ENCODE measurements around the gene ADARB2.

The ADARB2 gene

GRCh38 chr10:1668399-1668798 is 68.9 kb downstream of the ADARB2 start:
- Histone ChIP-seq H3K4me3 (replicated peaks; ENCODE audit: insufficient read depth, low read length) (no peak overlapping the region), H3K27ac (replicated peaks) (no peak overlapping the region), H3K27me3 (ENCODE audit: insufficient read depth, poor library complexity, severe bottlenecking) (no peaks in the 10 kb centered on the region)
- TF ChIP-seq GABPA (IDR thresholded peaks at IDR 0.05; ENCODE audit: low read depth) (no peak), SPI1 (IDR thresholded peaks at IDR 0.05; ENCODE audit: borderline replicate concordance, low read depth) (no peak), POLR2AphosphoS5 (IDR thresholded peaks at IDR 0.05; ENCODE audit: low read depth) (no peak), CTCF (IDR thresholded peaks at IDR 0.05; ENCODE audit: insufficient read depth, low read length) (no peak), REST (IDR thresholded peaks at IDR 0.05; ENCODE audit: insufficient replicate concordance, low read depth) (no peak)
- no peak for DNase-seq (ENCODE audit: low read depth in 1 of 2, low spot score in 1 of 2)

GRCh38 chr10:1667392-1667791 is 69.9 kb downstream of the ADARB2 start:
- no peak overlapping the region for H3K4me3 ChIP-seq (replicated peaks; ENCODE audit: insufficient read depth, low read length)
- DNase-seq (ENCODE audit: low read depth in 1 of 2, low spot score in 1 of 2) = no peak
- TF ChIP-seq GABPA (IDR thresholded peaks at IDR 0.05; ENCODE audit: low read depth) (no peak), SPI1 (IDR thresholded peaks at IDR 0.05; ENCODE audit: borderline replicate concordance, low read depth) (no peak), REST (IDR thresholded peaks at IDR 0.05; ENCODE audit: insufficient replicate concordance, low read depth) (no peak), CTCF (IDR thresholded peaks at IDR 0.05; ENCODE audit: insufficient read depth, low read length) (no peak), POLR2AphosphoS5 (IDR thresholded peaks at IDR 0.05; ENCODE audit: low read depth) (no peak)
- no peaks in the 10 kb centered on the region for H3K27me3 ChIP-seq (ENCODE audit: insufficient read depth, poor library complexity, severe bottlenecking)
- no peak overlapping the region for H3K27ac ChIP-seq (replicated peaks)

- no peak for DNase-seq (ENCODE audit: low read depth in 1 of 2, low spot score in 1 of 2)
- Histone ChIP-seq H3K27me3 (ENCODE audit: insufficient read depth, poor library complexity, severe bottlenecking) (no peaks in the 10 kb centered on the region), H3K27ac (replicated peaks) (no peak overlapping the region), H3K4me3 (replicated peaks; ENCODE audit: insufficient read depth, low read length) (no peak overlapping the region)
- TF ChIP-seq POLR2AphosphoS5 (IDR thresholded peaks at IDR 0.05; ENCODE audit: low read depth) (no peak), CTCF (IDR thresholded peaks at IDR 0.05; ENCODE audit: insufficient read depth, low read length) (no peak), GABPA (IDR thresholded peaks at IDR 0.05; ENCODE audit: low read depth) (no peak), SPI1 (IDR thresholded peaks at IDR 0.05; ENCODE audit: borderline replicate concordance, low read depth) (no peak), REST (IDR thresholded peaks at IDR 0.05; ENCODE audit: insufficient replicate concordance, low read depth) (no peak)
These were observed 71.2 kb downstream of the ADARB2 start for GRCh38 chr10:1666147-1666546.

All from HL-60 (cell line).